NCI-H2227 (cell line): ENCODE data around the gene EML3.
"Not testable (repeated sequence)": the region's sequence is repeated elsewhere in the genome, so short reads cannot be mapped to it uniquely, and the experiment has no call there.

Experiments used
- DNase-seq: peaks from one replicate; lab custom pipeline; 2025; ENCODE audit not compliant: unreplicated experiment; lab: John Stamatoyannopoulos, UW

EML3 gene, protein sequence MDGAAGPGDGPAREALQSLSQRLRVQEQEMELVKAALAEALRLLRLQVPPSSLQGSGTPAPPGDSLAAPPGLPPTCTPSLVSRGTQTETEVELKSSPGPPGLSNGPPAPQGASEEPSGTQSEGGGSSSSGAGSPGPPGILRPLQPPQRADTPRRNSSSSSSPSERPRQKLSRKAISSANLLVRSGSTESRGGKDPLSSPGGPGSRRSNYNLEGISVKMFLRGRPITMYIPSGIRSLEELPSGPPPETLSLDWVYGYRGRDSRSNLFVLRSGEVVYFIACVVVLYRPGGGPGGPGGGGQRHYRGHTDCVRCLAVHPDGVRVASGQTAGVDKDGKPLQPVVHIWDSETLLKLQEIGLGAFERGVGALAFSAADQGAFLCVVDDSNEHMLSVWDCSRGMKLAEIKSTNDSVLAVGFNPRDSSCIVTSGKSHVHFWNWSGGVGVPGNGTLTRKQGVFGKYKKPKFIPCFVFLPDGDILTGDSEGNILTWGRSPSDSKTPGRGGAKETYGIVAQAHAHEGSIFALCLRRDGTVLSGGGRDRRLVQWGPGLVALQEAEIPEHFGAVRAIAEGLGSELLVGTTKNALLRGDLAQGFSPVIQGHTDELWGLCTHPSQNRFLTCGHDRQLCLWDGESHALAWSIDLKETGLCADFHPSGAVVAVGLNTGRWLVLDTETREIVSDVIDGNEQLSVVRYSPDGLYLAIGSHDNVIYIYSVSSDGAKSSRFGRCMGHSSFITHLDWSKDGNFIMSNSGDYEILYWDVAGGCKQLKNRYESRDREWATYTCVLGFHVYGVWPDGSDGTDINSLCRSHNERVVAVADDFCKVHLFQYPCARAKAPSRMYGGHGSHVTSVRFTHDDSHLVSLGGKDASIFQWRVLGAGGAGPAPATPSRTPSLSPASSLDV

DNA sequence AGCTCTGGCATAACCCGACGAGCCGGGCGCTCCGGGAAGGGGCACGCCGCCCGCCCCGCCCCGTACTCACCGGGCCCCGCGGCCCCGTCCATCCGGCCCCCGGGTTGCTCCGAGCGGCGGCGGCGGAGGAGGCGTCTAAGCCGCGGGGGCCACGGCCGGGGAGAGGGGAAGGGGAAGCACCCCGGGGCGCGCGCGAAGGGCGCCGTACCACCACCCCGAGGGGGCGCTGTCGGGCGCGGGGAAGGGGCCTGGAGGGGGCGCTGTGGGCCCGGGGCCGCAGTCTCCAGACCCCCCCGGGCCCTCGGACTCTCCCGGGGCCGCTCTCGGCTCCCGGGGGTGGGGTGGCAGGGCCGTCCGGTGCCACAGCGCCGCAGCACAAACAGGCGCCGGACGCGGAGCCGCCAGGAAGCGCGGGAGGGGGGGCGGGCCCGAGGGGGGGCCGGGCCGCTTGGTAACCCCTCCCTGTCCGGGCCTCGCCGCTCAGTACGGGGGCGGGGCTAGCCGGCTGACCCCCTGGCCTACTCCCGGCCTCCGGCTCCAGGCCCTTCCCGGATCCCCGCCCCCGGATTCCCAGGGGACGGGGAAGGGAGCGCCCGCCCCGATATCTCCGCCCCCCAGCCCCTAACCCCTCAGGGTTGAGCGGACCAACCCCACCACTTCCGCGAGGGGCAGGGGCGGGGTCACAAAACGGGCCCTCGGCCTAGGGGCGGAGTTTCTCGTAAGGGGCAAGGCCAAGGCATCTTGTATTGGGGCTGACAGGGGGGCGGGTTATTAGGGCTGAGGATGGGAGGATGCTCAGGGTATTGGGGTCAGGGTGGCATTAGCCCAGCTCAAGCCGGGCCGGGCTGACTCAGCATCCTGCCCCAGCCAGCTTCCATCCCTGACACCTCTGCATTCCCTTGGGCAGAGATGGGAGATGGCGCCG is at the start of gene EML3, which contains the start of gene ROM1:
Gene EML3 (minus strand): TSS at position 410 of the 925 bp plus-strand sequence. CDS start 318 bp downstream, at position 92.
Gene ROM1 (plus strand): TSS at position 892 of the 925 bp plus-strand sequence. CDS start 25 bp downstream, at position 917.
- peak; percentile 83 for DNase-seq

GRCh38 chr11:62656796-62657429 is 44.3 kb upstream of the EML3 start:
- no peak for DNase-seq

DNA sequence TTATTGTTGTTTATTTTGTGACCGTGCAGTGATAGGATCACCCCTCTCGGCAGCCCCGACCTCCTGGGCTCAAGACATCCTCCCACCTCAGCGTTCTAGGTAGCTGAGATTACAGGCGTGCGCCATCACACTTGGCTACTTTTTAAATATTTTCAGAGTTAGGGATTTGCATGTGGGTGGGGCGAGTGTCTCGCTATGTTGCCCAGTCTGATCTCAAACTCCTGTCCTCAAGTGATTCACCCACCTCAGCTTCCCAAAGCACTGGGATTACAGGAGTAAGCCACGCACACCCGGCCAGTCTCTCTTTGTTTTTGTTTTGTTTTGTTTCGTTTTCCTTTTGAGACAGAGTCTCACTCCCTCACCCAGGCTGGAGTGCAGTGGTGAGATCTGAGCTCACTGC is 41.7 kb upstream of the EML3 start:
- no peak for DNase-seq

GRCh38 chr11:62652161-62653006 is 39.8 kb upstream of the EML3 start:
- no peak for DNase-seq

DNA sequence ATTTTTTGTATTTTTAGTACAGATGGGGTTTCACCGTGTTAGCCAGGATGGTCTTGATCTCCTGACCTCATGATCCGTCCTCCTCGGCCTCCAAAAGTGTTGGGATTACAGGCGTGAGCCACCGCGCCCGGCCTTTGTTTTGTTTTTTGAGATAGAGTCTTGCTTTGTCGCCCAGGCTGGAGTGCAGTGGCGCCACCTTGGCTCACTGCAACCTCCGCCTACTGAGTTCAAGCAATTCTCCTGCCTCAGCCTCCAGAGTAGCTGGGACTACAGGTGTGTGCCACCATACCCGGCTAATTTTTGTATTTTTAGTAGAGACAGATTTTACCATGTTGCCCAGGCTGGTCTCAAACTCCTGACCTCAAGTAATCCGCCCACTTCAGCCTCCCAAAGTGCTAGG is 37.7 kb upstream of the EML3 start:
- DNase-seq: not testable (repeated sequence)

DNA sequence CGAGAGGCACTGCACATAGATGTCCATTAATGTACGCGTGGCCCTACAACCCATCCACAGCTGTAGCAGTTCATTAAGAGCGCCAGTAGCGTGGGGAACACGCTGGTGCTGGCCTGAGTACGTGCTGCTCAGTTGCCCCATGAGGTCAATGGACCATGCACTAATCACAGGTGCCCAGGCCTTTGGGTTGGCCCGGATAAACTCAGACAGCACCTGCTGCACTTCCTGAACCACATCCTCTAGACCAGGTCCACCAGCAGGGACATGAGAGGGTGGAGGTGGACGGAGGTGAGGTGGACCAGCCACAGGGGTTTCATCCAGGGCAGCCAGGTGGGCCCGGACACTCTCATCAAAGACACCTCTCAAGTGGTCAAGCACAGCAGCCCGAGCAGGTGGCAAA is 36.9 kb upstream of the EML3 start:
- no peak for DNase-seq

GRCh38 chr11:62648967-62649364 is 36.4 kb upstream of the EML3 start:
- DNase-seq: no peak

DNA sequence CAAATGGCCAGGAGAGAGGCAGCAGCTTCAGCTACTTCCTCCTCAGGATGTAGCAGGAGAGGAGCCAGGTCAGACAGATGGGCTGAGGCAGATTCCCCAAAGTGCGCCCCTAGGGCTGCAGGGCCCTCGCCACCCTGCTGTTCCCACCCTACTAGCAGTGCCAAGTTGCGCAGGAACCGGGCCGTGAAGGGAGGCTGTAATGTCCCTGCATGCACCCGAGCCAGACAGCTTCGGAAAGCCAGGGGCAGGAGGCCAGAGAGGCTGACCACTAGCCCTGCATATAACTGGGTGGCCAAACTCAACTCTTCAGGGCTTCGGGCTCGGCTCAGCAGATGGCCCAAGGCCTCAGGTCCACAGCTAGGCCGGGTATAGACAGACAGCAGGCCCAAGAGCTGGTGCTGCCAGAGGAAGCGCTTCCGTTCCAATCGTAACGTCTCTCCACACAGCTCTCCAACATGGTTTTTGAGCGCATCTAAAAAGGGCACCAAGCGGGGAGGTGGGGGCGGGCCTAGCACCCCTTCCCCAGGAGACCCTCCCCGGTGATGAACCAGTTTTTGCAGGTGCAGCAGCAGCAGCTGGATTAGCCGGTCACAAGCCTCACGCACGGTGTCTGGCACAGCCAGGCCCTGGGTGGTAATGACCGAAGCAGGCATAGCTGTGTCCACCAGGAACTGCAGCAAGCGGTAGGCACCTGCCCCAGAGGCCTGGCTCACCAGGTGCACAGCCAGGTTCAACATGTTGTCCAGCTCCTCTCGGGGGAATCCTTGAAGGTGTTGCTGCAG is 35.8 kb upstream of the EML3 start:
- DNase-seq: no peak

- no peak for DNase-seq
These were observed 35.0 kb upstream of the EML3 start for GRCh38 chr11:62647609-62648005.

DNA sequence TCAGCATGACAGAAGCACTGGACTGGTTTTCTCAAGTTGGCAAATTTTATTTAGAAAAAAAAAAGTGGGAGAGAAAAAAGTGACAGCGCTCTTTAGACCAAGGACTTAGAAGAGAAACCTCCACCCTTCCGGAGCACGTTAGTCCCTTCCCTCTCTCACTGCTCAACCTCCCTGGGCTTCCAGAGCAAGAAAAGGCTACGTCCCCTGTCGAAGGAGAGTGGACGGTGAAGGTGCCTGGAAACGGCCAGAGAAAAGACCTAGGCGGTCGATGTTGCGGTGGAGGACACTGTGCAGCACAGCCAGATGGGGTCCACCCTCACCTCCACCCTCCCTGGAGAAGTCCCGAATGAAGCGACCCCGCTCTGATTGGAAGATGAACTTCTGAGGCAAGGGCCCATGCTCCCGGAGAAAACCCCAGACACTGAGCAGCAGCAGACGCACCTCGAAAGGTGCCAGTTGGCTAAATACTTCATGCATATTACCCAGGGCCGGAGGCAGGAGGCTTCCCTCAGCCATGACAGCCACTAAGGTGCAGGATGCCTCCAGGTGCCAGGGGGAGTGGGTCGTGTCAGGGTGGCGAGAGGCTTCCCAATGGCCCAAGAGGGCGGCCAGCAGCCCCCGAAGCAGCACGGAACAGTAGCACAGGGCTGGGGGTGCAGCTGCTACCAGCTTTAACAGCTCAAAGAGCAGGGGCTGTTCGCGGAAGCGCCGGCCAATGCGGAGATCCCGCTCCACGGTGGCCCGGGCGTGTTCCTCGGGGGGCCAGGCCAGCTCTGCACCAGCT is 34.4 kb upstream of the EML3 start:
- DNase-seq: no peak

- peak; percentile 99 for DNase-seq
These were observed 33.6 kb upstream of the EML3 start, which contains the start of gene GANAB for GRCh38 chr11:62645946-62646824. TSS of gene GANAB (minus strand) at chr11:62646613. CDS start at chr11:62646599, 14 bp downstream.

GRCh38 chr11:62645671-62645945 is 33.0 kb upstream of the EML3 start:
- no peak for DNase-seq

- DNase-seq: no peak
These were observed 31.6 kb upstream of the EML3 start for GRCh38 chr11:62644220-62644619.

DNA sequence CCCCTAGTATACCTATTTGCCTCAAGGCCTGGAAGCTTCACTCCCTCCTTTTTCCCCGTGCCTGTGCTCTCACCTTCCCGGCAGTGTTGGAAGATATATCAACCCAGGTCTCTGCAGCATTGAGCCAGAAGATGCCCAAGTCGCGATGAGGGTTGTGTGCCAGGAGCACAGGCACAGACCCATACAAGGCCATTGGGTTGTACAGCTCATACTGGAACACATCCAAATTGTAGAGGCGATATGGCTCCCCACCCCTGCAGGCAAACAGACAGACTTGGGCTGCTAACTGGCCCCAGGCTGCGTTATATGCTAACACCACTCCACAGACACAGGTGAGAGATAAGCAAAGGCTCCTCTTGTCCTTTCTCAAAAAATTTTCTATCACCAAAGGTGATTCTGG is 19.9 kb upstream of the EML3 start:
- DNase-seq: no peak

- DNase-seq: no peak
These were observed 15.1 kb upstream of the EML3 start for GRCh38 chr11:62627713-62628112.

DNA sequence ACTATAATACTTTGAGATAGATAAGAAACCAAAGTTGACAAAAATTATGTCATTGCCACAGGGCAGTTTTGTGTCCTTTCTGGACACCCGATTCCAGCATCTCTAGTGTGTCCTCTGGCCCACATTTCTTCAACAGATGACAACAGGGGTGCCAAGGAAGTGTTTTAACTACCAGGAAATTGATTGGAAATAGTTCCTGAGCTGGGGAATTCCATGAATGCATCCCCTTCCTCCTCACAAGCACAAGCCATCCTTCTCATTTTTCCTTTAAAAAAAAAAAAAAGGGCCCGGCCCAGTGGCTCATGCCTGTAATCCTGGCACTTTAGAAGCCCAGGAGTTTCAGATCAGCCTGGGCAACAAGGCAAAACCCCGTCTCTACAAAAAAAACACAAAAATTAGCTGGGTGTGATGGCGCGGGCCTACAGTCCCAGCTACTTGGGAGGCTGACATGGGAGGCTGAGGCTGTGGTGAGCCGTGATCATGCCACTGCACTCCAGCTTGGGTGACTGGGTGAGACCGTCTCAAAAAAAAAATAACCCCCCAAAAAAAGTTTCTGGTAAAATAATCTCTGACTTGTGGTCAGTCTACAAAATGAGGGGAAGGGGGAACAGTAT is 10.0 kb upstream of the EML3 start:
- no peak for DNase-seq
